HepG2 (cell line): ENCODE data around the gene NECAB2.

ENCODE experiments used
- EZH2 ChIP-seq: conservative IDR thresholded peaks from 2 replicates; pipeline ENCODE4 v1.6.1; 2012; ENCODE audit warnings: mild to moderate bottlenecking, low read depth, low read length, moderate library complexity
- HNF4G ChIP-seq, 2 experiments: sonication (generic) in 1 of 2; formaldehyde crosslinking in 1 of 2; IDR thresholded peaks; 2 replicates each; pipeline versions ENCODE4 v1.4.0 to v1.6.1; 2011 to 2020; ENCODE audit warnings: borderline replicate concordance in 2 of 2, low read depth in 2 of 2, mild to moderate bottlenecking in 2 of 2, low read length in 1 of 2, missing genetic modification reagents in 1 of 2, moderate library complexity in 1 of 2
- ZNF274 ChIP-seq: sonication (generic); formaldehyde crosslinking; IDR thresholded peaks from 2 replicates; pipeline ENCODE4 v1.5.1; 2020; ENCODE audit warnings: mild to moderate bottlenecking, missing genetic modification reagents
- ZNF281 ChIP-seq: sonication (generic); formaldehyde crosslinking; IDR thresholded peaks from 2 replicates; pipeline ENCODE4 v1.4.0; 2020; ENCODE audit warnings: missing genetic modification reagents, borderline replicate concordance

- TF ChIP-seq HNF4G (IDR thresholded peaks at IDR 0.05; ENCODE audit: borderline replicate concordance, low read depth, low read length) (no peak), HNF4G (CRISPR knock-in tag; IDR thresholded peaks at IDR 0.05; ENCODE audit: borderline replicate concordance, low read depth) (no peak), EZH2 (no peak), ZNF274 (CRISPR knock-in tag) (no peak), ZNF281 (CRISPR knock-in tag) (no peak)
Measured at GRCh38 chr16:83996481-83997252, 28.6 kb downstream of the NECAB2 start.
